ENCODE results near the gene SYNE4.

Gene SYNE4

GRCh38 chr19:36026091-36026876, 17.7 kb upstream of the SYNE4 start:
- no peak for DNase-seq (ENCODE audit: low read depth)

GRCh38 chr19:36025541-36025940, 16.9 kb upstream of the SYNE4 start:
- DNase-seq (ENCODE audit: low read depth) = no peak

- no peak for DNase-seq (ENCODE audit: low read depth)
Measured at GRCh38 chr19:36023432-36023831, 14.8 kb upstream of the SYNE4 start.

GRCh38 chr19:36019061-36019670, 10.6 kb upstream of the SYNE4 start:
- DNase-seq (ENCODE audit: low read depth) = no peak

GRCh38 chr19:36014012-36014924, 5.7 kb upstream of the SYNE4 start, which contains the start of gene ALKBH6:
Gene ALKBH6 (minus strand): TSS chr19:36014213. CDS start chr19:36013397, 816 bp downstream.
- peak; percentile 96 for DNase-seq (ENCODE audit: low read depth)

- DNase-seq (ENCODE audit: low read depth) = no peak
Measured at GRCh38 chr19:36013280-36014011, 4.8 kb upstream of the SYNE4 start.

- DNase-seq (ENCODE audit: low read depth) = no peak
Measured at GRCh38 chr19:36010402-36010801, 1.8 kb upstream of the SYNE4 start.

- DNase-seq (ENCODE audit: low read depth) = no peak
Measured at GRCh38 chr19:36009633-36010379, 1.2 kb upstream of the SYNE4 start.

GRCh38 chr19:36009220-36009619, 607 bp upstream of the SYNE4 start:
- DNase-seq (ENCODE audit: low read depth) = no peak

- DNase-seq (ENCODE audit: low read depth) = no peak
Measured at GRCh38 chr19:36006955-36007354, 1.7 kb downstream of the SYNE4 start.

GRCh38 chr19:36003284-36003683, 5.3 kb downstream of the SYNE4 start:
- no peak for DNase-seq (ENCODE audit: low read depth)

GRCh38 chr19:36001605-36002004, 7.0 kb downstream of the SYNE4 start:
- no peak for DNase-seq (ENCODE audit: low read depth)

- no peak for DNase-seq (ENCODE audit: low read depth)
Measured at GRCh38 chr19:35996777-35997176, 11.8 kb downstream of the SYNE4 start.

- peak; percentile 90 for DNase-seq (ENCODE audit: low read depth)
Measured at GRCh38 chr19:35995048-35995993, 13.3 kb downstream of the SYNE4 start, which contains the start of gene SDHAF1. Gene SDHAF1 (plus strand): TSS chr19:35995188. CDS start chr19:35995275, 87 bp downstream.

- no peak for DNase-seq (ENCODE audit: low read depth)
Measured at GRCh38 chr19:35993923-35994598, 14.6 kb downstream of the SYNE4 start.

GRCh38 chr19:35992907-35993765, 15.5 kb downstream of the SYNE4 start:
- DNase-seq (ENCODE audit: low read depth) = no peak

GRCh38 chr19:35991731-35992450, 16.7 kb downstream of the SYNE4 start:
- no peak for DNase-seq (ENCODE audit: low read depth)
